ENCODE data around the gene EVL. TPM values are rescaled to one million over a fixed set of nuclear protein-coding genes. Genes with fewer than 3 reads are reported as not detected.

The EVL gene
- total RNA-seq, 1 donor from 2014 or later, result 76.1 TPM

DNA sequence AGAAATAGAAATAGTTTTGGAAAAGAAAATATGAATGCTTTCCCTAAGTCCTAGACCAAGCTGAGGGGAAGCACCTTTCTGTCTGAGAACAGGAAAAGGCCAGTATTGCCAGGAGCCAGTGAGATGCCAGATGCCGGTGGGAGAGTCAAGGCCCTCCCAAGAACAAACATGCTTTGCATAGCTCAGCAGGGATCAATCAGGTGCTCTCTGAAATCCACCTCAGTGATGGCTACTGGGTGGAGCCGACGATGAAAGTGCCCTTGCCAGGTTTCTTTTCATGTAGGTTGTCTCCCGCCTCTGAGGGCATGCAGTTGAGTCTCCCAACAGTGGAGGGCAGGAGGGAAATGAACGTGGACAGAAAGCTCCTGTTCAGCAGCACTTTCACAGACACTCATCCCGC lies 66.0 kb downstream of the EVL start:
- no peak for DNase-seq

DNA sequence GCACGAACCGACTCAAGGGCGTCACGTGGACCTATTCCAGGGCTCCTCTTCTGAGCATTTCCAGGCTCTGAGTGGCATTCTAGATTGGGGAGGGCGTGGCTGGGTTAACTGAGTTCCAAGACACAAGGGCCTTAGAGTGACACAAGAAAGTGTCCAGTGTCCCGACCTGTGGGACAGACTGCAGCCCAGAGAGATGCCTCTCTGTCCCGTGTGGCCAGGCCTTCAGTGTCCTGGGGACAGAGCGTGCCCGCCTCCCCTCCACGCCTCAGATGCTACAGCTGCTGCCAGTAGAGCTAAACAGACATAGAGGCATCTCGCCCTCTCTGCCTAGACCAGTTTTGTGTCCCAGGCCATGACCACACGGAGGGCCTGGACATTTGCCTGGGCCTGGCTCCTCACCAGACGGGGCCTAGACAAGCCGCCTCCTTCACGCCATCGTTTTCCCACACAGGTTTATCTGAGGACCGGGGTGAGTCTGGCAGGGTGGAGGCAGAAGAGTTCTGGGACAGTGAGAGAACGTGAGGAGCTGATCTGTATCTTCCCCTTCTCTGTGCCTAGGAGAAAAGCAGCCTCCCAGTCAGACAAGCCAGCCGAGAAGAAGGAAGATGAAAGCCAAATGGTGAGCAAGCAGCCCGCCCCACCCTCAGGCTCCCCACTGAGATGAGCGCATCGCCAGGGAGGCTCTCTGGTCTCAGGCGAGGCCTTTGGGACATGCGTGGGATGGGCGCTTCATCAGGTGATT lies 67.1 kb downstream of the EVL start:
- DNase-seq, result no peak

DNA sequence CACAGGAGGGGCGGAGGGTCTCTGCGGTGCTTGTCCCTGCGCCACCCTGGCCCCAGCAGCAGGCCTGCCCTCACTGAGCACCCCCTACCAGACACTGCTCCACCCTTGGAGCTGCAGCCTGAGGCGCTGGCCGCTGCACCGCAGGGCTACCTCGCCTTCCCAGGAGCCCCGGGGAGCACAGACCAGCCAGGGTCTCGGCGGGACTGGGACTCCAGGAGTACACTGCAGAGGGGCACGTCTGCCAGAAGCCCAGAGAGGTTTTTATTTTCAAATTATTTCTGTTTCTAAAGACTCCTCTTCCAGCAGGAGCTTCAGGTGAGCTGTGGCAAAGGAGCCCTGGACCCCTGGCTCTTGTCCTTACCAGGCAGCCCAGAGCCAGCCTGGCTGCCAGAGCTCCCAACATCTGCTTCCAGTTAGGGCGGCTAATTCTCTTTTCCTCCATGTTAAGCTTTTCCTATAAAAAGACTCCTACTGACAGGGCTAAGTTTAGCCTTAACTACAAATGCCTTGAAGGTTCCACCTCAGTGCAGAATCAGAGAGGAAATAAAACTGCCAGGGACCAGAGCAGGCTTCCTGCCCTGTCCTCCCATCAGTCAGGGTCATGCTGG lies 67.8 kb downstream of the EVL start:
- no peak for DNase-seq

DNA sequence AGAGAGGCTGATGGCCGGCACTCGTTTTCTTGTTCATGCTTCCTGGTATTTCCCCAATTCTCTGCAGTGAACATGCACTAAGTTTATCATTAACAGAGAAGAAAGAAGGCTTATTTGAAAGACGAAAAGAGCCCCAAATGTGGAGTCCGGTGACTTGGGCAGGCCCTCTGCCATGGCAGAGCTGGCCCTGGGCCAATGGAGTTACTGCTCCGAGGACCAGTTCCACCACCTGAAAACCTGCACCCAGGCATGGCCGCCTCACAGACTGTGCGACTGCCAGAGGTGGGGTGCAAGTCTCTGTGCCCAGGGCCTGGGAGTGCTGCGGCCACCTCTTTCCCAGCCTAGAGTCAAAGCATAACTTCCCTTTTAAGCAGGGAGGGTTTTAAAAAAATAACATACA lies 69.4 kb downstream of the EVL start:
- no peak for DNase-seq

DNA sequence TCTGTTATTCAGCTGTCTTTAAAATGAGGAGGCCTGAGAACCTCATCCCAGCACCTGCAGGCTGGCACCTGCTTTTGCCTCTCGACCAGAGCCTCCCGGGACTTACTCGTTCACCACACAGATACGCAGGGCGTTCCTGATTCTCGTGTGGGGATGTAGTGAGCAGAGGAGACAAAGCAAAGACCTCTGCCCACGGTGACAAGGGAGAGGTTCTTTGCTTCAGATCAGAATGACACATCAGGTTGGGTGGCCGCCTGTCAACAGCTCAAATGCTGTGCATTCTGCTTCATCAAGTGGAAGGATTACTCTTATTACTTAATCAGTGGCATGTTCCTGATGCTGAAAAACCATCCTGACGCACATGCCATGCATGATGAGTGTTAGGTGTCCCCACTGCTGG lies 69.9 kb downstream of the EVL start:
- DNase-seq, result no peak

DNA sequence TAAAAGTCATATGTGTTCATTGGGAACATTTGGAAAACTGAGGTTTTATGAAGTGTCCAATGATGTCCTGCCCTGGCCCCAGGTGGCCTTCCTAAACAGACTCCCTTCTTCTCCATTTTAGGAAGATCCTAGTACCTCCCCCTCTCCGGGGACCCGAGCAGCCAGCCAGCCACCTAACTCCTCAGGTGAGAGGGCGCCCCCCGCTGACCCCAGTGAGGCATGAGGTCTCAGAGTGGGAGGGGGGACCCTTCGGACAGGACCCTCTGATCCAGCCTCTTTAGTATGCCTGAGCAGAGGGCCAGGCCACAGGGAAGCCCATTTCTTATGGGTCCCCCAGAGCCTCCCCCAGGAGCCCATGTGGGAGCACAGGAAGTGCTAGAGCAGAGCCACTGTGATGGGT lies 70.6 kb downstream of the EVL start:
- no peak for DNase-seq

DNA sequence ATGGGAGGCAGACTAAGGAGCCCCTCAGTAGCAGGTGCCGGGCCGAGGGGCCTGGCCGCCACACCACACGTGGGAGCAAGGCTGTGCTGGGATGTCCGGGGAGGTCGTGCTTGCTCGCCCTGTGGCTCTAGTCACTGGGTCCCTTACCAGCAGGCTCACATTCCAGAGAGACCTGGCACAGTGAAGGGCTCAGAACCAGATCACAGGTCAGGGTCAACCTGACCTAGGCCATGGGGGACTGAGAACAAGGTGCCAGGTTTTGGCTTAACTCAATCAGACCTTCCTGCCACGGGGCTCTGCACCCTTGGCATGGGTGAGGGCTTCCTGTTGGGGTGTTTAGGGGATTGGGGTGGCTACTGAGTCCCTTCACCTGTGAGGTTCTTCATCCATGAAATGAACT lies 72.0 kb downstream of the EVL start:
- no peak for DNase-seq

DNA sequence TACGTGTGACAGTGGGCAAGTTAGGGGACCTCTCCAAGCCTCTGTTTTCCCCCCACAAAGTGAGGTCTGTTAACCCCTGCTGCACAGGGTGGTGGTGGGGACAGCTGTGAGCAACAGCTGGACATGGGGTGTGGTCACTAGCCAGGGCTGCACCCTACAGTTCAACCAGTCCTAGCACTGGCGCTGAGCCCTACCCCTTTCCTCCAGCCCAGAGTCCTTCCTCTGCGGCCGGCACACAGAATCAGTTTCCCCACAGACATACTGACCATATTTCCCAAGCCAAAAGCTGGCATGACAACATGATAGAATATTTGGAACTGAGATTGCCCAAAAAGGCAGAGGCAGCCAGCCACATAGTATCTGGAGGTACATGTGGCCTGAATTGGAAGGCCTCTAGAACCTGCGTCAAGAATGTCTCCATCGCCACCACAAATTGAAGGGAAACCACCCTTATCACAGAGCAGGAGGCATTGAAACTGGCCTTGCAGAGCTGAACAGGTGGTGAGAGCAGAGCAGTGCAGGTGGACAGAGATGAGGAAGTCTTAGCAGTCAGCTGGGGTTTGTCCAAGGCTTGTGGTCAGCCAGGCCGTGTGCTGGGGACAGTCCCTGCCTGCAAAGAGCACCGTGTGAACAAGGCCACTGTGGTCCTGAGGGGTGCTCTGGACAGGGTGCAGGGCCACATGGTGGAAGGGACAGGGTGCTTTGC lies 73.0 kb downstream of the EVL start:
- DNase-seq, result no peak

DNA sequence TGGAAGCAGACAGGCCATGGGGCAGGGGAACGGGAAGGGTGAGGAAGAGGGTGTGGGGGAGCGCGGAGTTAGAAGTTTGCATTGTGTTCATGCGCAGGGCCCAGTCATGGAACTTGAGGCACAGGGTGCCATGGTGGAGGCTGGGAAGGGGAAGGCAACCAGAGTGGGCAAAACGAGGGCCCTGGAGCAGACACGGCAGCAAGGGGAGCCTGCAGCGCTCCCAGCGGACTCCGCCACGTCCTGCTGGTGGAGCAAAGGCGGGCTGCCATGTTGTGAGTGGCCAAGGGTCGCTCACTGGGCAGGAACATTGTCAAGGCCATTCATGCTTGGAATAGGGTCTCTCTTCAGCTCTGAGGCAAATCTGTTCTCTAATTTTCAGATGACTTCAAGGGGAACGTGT lies 73.7 kb downstream of the EVL start:
- no peak for DNase-seq

DNA sequence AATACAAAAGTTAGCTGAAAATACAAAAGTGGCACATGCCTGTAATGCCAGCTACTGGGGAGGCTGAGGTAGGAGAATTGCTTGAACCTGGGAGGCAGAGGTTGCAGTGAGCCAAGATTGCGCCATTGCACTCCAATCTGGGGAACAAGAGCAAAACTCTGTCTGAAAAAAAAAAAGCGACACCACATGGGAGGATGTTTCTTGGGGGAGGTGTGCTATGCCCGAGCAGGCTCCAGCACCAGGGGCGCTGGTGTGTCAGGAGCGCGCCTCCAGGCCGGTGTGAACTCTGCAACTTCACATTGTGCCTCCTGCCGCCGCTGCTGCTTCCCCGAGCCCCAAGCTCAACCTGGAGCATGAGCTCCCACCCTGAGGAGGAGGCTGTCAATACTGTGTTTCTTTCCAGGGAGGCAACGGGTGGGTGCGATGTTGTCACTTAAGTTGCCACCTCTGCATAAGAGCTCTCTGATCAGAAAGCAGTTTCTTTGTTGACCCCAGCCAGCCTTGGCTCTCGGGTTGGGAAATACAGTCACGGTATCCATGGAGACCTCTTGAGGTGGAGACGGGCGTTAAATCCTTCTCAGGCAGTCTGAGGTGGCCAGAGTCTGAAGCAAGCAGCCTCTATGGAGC lies 75.3 kb downstream of the EVL start:
- no peak for DNase-seq

DNA sequence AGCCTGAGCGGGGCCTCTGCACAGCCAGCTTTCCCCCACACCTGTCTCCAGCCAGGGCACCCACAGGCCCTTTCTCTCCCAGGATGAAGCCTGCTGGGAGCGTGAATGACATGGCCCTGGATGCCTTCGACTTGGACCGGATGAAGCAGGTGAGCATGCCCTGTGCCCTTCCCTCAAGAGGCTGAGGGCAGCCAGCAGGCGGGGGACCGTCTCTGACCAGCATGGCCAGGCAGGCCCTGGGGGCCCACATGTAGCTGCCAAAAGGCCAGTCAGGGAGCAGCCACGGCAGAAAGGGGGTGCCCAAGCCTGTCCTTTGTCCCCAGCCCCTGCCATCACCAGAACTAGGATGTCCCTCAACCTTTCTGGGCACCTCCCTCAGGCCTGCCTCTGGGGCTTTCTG lies 75.9 kb downstream of the EVL start:
- no peak for DNase-seq

DNA sequence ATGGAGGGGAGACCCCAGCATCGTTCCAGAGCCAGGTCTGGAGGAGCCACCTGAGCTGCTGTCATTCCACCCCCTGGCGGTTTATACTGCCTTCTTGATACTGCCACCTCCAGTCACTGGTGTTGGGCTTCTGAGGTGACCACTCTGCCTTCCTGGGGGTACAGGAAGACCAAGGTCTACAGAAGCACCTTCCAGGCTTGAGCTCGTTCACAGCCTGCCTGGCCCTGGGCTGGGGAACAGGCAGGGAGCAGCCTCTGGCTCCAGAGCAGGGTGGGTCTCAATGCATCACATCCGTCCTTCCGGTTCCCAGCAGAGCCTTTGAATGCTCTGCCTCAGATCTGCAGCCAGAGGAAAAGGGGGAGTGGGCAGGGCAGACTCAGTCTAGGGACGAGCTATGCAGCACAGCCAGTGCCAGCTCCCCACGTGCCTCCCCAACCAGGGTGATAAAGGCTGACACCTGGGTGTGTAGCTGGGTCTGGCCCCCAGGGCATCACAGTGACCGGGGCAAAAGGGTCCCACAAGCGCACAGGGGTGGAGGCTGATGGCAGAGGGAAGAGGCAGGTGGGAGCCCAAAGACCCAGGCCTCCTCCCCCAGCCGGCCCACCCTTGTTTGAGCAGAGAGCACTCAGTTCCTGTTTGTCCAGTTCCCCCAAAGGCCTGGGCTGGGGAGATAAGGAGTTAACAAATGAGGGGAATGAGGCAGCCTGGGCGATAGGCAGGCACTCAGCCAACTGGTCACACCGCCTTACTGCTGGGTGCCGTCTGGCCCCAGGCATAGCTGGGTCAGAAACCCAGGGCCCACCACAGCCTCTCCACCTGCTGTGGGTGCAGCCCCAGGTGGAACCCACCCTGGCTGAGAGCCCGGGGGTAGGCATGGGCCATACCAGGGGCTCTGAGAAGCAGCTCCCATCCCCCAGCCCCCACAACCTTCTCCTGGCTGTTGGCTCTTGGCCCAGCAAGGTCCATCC lies 77.1 kb downstream of the EVL start:
- DNase-seq, result no peak

DNA sequence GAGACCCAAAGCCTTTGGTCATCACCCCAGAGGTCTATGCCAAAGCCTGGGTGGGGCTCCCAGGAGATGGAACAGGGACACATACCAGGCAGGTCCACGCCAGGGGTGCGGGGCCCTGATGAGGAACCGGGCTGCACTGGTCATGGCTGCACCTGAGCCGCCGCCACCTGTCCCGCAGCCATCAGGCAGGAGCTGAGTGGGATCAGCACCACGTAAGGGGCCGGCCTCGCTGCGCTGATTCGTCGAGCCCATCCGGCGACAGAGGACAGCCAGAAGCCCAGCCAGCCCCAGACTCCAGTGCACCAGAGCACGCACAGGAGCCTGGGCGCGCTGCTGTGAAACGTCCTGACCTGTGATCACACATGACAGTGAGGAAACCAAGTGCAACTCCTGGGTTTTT lies 78.3 kb downstream of the EVL start:
- no peak for DNase-seq

DNA sequence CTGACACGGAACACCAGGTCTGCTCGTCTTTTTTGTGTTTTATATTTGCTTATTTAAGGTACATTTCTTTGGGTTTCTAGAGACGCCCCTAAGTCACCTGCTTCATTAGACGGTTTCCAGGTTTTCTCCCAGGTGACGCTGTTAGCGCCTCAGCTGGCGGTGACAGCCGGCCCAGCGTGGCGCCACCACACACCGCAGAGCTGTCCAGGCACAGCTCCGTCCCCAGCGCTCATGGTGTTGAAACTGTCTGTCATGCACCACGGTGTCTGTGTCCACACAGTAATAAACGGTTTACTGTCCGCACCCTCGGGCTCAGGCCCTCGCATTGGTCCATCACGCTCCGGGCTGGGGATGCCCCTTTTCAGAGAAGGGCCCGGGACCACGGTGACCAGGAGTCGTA lies 78.7 kb downstream of the EVL start:
- DNase-seq, result no peak

DNA sequence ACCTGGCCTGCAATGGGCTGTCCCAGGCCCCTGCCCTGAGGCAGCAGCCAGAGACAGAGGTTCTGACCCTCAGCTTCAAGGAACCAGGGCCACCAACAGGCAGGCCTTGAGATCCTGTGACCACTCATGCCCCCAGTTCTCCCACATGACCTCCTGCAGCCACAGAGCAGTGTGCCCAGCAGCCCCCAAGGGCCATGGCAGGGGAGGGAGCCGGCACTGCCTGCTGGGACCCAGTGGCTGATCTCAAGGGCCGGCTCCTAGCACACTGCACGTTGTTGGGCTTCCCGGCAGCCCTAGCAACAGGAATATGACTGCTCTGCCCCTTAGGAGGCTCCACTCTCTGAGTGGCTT lies 79.4 kb downstream of the EVL start:
- no peak for DNase-seq

DNA sequence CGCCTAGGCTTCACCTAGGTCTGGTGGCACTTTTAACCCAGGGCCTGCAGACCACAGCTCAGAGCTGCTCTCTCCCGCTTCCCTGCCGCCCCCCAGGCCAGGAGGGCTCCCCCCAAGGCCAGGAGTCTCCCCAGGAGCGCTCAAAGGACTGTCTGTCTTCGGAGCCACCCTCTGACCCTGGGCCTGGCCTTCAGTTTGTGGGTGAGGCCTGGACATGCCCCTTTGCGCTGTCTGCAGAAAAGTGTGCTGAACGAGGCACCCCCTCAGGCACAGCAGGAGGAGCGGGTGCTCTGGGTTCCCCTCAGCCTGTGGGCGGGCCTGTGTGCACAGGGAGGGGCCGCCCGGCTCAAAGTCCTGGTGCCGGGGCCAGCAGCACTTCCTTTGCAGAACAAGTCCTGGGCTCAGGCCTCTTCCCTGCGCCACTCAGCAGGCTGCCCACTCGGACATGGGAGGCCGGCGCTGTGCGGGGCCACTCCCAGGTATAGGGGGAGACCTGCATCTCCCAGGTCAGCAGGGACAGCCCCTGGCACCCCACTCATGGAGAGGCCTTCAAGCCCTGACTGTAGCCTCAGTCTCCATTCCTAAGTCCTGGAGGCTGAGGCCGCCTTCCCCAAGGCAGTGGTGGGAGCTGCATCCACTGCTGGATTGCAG lies 79.9 kb downstream of the EVL start:
- no peak for DNase-seq

DNA sequence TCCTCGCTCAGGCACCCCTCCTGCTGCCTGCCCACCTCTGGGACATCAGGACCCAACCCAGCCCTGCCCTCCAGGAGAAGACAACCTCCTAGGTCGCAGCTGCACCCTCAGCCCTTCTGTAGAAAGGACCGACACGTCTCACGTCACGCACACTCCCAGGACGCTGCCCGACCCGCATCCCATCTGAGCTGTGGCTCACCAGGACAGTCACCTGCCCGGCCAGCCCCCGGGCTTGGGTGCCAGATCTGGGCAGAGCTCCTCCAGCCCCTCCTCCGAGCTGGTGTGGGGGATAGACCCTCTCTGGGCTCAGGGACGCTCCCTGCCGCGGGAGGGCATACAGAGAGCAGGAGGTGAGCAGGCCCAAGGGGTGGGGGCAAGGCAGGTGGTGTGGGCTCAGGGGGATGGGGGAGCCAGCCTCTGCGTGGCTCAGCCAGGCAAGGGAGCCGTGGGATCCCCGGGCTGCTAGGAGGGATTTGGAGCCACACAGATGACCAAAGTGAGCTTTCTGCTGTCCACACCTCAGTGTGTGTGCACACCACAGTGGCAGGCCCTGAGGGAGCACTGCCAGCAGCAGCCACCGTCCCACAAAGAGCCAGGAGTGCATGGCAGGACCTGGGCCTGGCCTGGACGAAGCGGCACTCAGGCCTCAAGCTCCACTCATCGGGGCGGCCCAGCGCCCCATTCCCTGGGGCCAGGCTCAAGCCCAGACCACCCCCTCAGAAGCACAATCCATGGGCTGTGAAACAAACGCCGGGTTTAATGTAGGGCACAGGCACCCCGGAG lies 80.7 kb downstream of the EVL start:
- no peak for DNase-seq

DNA sequence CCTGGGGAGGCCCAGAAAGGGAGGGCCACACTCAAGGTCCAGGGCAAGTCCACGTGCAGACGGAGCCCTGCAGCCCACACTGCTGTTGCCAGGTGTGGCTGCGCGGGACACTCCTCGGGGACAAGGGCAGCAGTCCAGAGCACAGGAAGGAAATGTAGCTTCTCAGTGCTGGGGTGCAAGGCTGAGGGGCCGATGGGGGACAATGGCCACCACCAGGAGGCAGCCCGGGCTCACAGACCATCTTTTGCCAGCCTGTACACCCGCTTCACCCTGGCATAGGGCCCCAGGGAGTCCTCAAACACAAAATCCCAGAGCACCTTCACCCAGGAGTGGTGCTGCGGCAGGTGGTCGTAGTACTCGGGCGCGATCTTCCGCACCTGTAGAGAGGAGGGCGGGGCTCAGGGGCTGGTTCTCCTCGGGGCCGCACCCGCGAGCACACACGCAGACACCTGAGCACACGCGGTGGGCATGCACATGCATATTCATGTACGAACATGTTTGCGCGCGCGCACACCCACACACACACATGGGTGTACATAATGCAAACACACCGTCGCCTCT lies 81.4 kb downstream of the EVL start:
- no peak for DNase-seq

DNA sequence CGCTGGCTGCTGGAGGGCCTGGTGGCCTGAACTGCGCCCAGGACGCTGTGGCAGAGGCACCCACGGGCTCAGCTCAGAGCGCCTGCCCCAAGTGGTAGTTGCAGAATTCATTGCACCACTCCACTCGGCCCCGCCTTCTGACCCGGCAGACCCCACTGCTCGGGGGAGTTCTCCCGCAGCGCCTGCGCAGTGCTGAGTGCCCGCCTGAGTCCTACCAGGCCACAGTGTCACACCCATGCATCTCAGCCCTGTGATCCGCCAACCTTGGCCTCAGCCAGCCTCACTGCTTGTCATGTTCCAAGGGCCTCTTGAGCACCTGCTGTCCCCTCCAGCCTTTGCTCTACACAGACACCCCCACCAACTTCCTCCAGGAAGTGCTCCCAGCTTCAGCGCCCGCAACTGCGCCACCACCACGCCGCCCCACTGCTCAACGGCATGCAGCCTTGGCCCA lies 82.0 kb downstream of the EVL start:
- DNase-seq, result no peak

DNA sequence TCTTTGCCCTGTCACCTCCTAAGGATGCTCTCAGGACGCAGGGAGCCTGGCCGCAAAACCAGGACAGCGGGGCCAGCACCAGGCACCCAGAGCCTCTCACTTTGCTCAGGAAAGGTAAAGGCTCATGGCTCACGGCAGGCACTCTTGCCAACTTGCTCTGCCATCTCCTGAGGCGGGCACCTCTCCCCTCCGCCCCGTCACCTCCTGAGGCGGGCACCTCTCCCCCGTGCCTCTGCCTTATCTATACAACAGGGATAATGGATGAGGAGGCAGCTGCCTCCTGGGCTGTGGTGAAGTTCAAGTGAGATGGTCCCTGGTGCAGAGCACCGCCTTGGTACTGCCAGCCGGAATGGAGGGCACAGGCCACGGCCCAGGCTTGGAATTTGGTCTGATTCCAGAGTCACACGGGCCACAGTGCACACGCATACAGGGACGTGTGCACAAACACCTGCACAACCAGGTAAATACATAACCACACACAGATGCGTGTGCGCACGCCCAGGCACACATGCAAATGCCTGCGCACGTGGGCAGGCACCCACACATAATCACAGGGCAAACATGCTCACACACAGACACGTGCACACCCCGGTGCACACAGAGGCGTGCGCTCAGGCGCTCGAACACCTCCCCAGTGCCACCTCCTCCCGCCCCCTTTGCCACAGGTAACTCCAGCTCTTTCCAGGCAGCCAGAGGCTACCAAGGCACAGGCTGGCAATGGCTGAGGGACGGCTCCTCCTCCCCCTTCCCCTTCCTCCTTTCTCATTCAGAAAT lies 82.7 kb downstream of the EVL start:
- no peak for DNase-seq
